ENCODE measurements around the gene DMRTA2.

Gene DMRTA2

GRCh38 chr1:50373532-50373931, 49.7 kb downstream of the DMRTA2 start:
- Mint-ChIP-seq H3K27ac (no peak overlapping the region), H3K9me3 (peaks cover 4% of the 10 kb centered on the region), H3K4me1 (no peaks in the 10 kb centered on the region), H3K4me3 (no peak overlapping the region), H3K36me3 (no peaks in the 10 kb centered on the region), H3K27me3 (peaks cover 22% of the 10 kb centered on the region)
- CTCF ChIA-PET: interaction anchor here (1.0 kb wide), 1 partner anchor 818 kb away, joined by 3 read pairs; no protein-coding TSS in a partner anchor
- DNase-seq: no peak

- DNase-seq: no peak
- Mint-ChIP-seq H3K4me3 (no peak overlapping the region), H3K27ac (no peak overlapping the region), H3K36me3 (no peaks in the 10 kb centered on the region), H3K9me3 (peaks cover 4% of the 10 kb centered on the region), H3K27me3 (peaks cover 25% of the 10 kb centered on the region), H3K4me1 (no peaks in the 10 kb centered on the region)
- CTCF ChIA-PET: no interaction called here
Observed at GRCh38 chr1:50371749-50372148, 51.5 kb downstream of the DMRTA2 start.

GRCh38 chr1:50369830-50370229, 53.4 kb downstream of the DMRTA2 start:
- Mint-ChIP-seq H3K4me3 (no peak overlapping the region), H3K4me1 (no peaks in the 10 kb centered on the region), H3K36me3 (no peaks in the 10 kb centered on the region), H3K9me3 (peaks cover 4% of the 10 kb centered on the region), H3K27ac (no peak overlapping the region), H3K27me3 (peaks cover 31% of the 10 kb centered on the region)
- no peak for DNase-seq
- CTCF ChIA-PET: interaction anchor here (0.7 to 1.1 kb wide), 2 partner anchors 235 to 245 kb away, joined by 3 to 4 read pairs; no protein-coding TSS in a partner anchor

- Mint-ChIP-seq H3K9me3 (no peaks in the 10 kb centered on the region), H3K4me1 (no peaks in the 10 kb centered on the region), H3K4me3 (no peak overlapping the region), H3K27me3 (peaks cover 31% of the 10 kb centered on the region), H3K27ac (no peak overlapping the region), H3K36me3 (no peaks in the 10 kb centered on the region)
- CTCF ChIA-PET: interaction anchor here (0.7 to 1.1 kb wide), 2 partner anchors 9 to 334 kb away, joined by 4 read pairs; no protein-coding TSS in a partner anchor
- no peak for DNase-seq
Observed at GRCh38 chr1:50369008-50369634, 54.1 kb downstream of the DMRTA2 start.

GRCh38 chr1:50368179-50369007, 54.9 kb downstream of the DMRTA2 start:
- Mint-ChIP-seq H3K4me3 (no peak overlapping the region), H3K27me3 (peaks cover 31% of the 10 kb centered on the region), H3K27ac (no peak overlapping the region), H3K9me3 (no peaks in the 10 kb centered on the region), H3K36me3 (no peaks in the 10 kb centered on the region), H3K4me1 (no peaks in the 10 kb centered on the region)
- CTCF ChIA-PET: interaction anchor here (0.6 to 1.1 kb wide), 5 partner anchors 10 to 1643 kb away, joined by 3 to 4 read pairs (median 3); no protein-coding TSS in a partner anchor
- peak; percentile 53 for DNase-seq

Measured in activated naive CD4-positive, alpha-beta T cell treated with anti-CD3 and anti-CD28 coated beads, Interleukin-2, amount 10 ng/mL, durations not matched to agents 7 days and 5 days (primary cell).